Activated CD4-positive, alpha-beta memory T cell treated with anti-CD3 and anti-CD28 coated beads, Interleukin-2, amount 10 ng/mL, durations not matched to agents 7 days and 5 days (primary cell): Measurements from ENCODE around the gene SLC27A2. TPM values are rescaled to one million over a fixed set of nuclear protein-coding genes. Genes with fewer than 3 reads are reported as not detected.

Experiments used
- CTCF ChIA-PET: fragments of 350-600 bp; sonication (Branson Sonifier 250); formaldehyde crosslinking; loops from one replicate; lab custom pipeline; 2021; ENCODE audit warnings: antibody characterized with exemption, inconsistent platforms; lab: Charles Lee
- POLR2A ChIA-PET: fragments of 350-600 bp; sonication (Branson Sonifier 250); formaldehyde crosslinking; loops from one replicate; lab custom pipeline; 2021; ENCODE audit warnings: antibody characterized with exemption; lab: Charles Lee
- DNase-seq: peaks from one replicate; pipeline ENCODE4 v3.0.0-alpha.2; 2020
- H3K27ac Mint-ChIP-seq: one replicate; pipeline ENCODE4 v1.8.0; 2021; ENCODE audit warnings: mild to moderate bottlenecking, mixed read lengths
- H3K27me3 Mint-ChIP-seq: one replicate; pipeline ENCODE4 v1.8.0; 2021; ENCODE audit warnings: mixed read lengths
- H3K36me3 Mint-ChIP-seq: one replicate; pipeline ENCODE4 v1.8.0; 2021; ENCODE audit warnings: low read depth, mixed read lengths
- H3K4me1 Mint-ChIP-seq: one replicate; pipeline ENCODE4 v1.8.0; 2021; ENCODE audit warnings: mixed read lengths
- H3K4me3 Mint-ChIP-seq: one replicate; pipeline ENCODE4 v1.8.0; 2021; ENCODE audit warnings: mild to moderate bottlenecking, mixed read lengths
- H3K9me3 Mint-ChIP-seq: one replicate; pipeline ENCODE4 v1.8.0; 2021; ENCODE audit warnings: mixed read lengths
- total RNA-seq, 2 experiments: library from RNA; stranded (reverse); gene quantifications; one replicate each; pipeline ENCODE4 v1.2.3, GENCODE V29; 2021

Gene SLC27A2
- total RNA-seq, 2 experiments from 2014 or later, result 29.5 to 30.3 TPM

DNA sequence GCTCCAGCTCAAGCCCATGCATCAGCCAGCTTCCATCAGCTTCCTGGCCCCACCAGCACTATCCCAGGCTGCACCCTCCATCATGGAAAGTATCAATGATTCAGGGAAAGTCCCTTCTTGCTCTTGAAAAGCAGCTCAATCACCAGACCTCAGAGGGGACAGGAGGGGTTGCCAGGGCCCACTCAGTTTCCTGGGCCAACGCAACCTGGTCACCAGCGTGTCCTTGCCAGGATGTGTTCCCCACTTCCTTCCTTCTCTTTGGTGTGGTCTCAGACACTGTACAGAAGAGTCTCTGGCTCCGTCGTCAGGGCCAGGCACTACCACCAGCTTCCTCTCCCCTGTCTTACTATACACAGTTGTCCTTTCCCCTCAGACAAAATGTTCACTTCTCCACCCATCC is 80.5 kb downstream of the SLC27A2 start:
- CTCF ChIA-PET, result interaction anchor here (1.0 to 1.3 kb wide), 3 partner anchors 11 to 53 kb away, joined by 3 read pairs; no protein-coding TSS in a partner anchor
- H3K4me1 Mint-ChIP-seq, result peaks cover 65% of the 10 kb centered on the region
- no peak overlapping the region for H3K4me3 Mint-ChIP-seq
- POLR2A ChIA-PET, result interaction anchor here (0.6 to 5.6 kb wide), 6 partner anchors 13 to 645 kb away, joined by 3 to 80 read pairs (median 26); partner anchors contain the start of genes GABPB1 and SLC27A2
- peaks cover 5% of the 10 kb centered on the region for H3K36me3 Mint-ChIP-seq
- DNase-seq, result peak; percentile 76
- peaks cover 4% of the 10 kb centered on the region for H3K9me3 Mint-ChIP-seq
- H3K27me3 Mint-ChIP-seq, result no peaks in the 10 kb centered on the region
- H3K27ac Mint-ChIP-seq, result peak overlapping the region; percentile 90

DNA sequence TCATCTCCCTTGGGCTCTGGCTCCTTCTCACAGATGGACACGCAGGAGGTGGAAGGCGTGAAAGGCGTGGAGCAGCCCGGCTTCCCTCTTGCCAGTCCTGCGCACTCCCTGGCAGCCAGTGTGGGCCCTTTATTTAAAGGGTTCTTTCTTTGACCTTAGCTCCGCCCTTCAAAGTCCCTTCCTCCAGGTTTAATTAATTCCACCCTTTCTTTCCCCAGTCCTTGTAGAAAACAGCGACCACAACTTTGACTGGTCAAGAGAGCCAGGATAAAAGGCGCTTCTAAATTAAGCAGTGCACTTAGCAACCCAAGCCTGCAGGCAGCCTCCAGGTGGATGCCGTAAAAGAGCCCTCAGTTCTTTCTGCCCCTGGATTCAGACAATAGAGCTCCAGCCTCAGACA is 83.6 kb downstream of the SLC27A2 start, which contains the start of gene HDC:
Gene HDC, minus strand, starts transcription at position 107 of the 400 bp plus-strand sequence. Its CDS starts 103 bp downstream, at position 4.
- ChIA-PET POLR2A (no interaction called here), CTCF (interaction anchor here (0.5 kb wide), 1 partner anchor 315 kb away, joined by 3 read pairs; no protein-coding TSS in a partner anchor)
- no peak within 1 kb of the TSS for H3K27ac Mint-ChIP-seq
- no peaks in the 10 kb centered on the region for H3K27me3 Mint-ChIP-seq
- no peak for DNase-seq
- peaks cover 5% of the 10 kb centered on the region for H3K36me3 Mint-ChIP-seq
- peaks cover 4% of the 10 kb centered on the region for H3K9me3 Mint-ChIP-seq
- H3K4me3 Mint-ChIP-seq, result no peak within 1 kb of the TSS
- peaks cover 37% of the 10 kb centered on the region for H3K4me1 Mint-ChIP-seq

DNA sequence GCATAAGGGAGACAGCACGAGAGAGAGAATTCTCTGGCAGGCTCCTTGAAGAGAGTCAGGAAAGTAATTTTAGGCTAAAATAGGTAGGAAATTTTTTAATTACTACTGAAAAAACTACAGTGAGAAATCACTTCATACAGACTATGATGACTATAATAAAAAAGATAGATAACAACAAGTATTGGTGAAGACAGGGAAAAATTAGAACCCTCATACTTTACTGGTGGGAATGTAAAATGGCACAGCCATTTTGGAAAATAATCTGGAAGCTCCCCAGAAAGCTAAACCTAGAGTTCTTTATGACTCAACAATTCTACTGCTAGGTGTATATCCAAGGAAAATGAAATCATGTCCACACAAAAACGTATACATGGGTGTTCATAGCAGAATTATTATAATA is 85.6 kb downstream of the SLC27A2 start:
- H3K36me3 Mint-ChIP-seq, result peaks cover 5% of the 10 kb centered on the region
- H3K27ac Mint-ChIP-seq, result no peak overlapping the region
- ChIA-PET POLR2A (no interaction called here), CTCF (no interaction called here)
- no peak for DNase-seq
- peaks cover 18% of the 10 kb centered on the region for H3K4me1 Mint-ChIP-seq
- H3K4me3 Mint-ChIP-seq, result no peak overlapping the region
- H3K27me3 Mint-ChIP-seq, result no peaks in the 10 kb centered on the region
- H3K9me3 Mint-ChIP-seq, result peaks cover 4% of the 10 kb centered on the region

DNA sequence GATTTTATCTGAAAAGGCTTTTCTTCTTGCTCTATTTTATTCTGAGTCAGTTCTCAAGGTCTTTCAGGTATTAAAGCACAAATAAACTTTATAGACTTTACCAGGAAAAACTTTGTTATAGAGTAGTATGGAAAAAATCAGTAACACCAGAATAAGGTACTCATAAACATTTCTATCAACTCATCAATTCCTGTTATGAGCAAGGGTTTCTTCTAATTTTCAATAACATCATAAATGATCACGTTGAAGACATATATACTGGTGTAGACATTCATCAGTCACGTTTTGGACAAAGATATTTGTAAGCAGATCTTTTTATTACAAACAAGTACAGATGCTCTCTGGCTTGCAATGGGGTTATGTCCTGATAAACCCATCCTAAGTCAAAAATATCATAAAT is 93.1 kb downstream of the SLC27A2 start:
- Mint-ChIP-seq H3K36me3 (peaks cover 25% of the 10 kb centered on the region), H3K9me3 (no peaks in the 10 kb centered on the region), H3K27ac (no peak overlapping the region), H3K27me3 (no peaks in the 10 kb centered on the region), H3K4me3 (no peak overlapping the region), H3K4me1 (peaks cover 2% of the 10 kb centered on the region)
- DNase-seq, result no peak
- ChIA-PET CTCF (no interaction called here), POLR2A (no interaction called here)

DNA sequence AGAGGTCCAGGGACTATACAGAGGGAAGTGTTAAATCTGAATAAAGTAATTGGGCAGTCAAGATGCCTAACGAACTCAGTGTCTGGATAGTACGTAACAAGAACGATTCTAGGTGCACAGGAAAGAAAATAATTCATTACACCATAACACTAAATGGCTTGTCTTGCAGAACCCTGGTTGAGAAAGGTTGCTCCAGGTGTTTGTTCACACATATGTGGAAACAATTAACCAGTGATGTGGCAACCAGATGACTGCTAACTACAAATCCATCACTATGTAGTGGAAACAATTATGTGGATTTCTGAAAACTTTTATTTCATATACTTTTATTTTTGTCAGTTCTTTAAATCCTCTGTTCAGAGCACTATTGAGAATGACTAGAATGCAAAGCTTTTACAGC is 93.9 kb downstream of the SLC27A2 start:
- no peak for DNase-seq
- Mint-ChIP-seq H3K4me3 (no peak overlapping the region), H3K4me1 (peaks cover 2% of the 10 kb centered on the region), H3K27me3 (no peaks in the 10 kb centered on the region), H3K36me3 (peaks cover 31% of the 10 kb centered on the region), H3K27ac (no peak overlapping the region), H3K9me3 (no peaks in the 10 kb centered on the region)
- ChIA-PET POLR2A (interaction anchor here (1.1 kb wide), 1 partner anchor 16 kb away, joined by 4 read pairs; no protein-coding TSS in a partner anchor), CTCF (no interaction called here)

DNA sequence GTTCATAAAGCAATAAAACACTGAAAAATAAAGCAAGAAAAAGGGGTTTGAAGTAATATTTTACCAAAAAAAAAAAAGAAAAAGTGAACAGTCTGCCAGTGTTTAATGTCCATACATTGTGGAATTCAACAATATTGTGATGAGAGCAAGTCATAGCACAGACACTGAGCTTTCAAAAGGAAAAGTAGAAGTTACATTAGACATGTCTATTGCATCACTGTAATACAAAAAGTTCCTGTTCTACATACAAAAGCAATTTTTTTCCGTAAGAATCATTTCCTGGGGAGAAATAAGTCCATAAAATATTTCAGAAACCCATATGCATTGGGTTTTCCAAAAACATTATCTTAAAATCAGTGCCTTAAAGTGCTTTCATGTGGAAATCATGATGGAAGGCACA is 95.4 kb downstream of the SLC27A2 start:
- no peak overlapping the region for H3K27ac Mint-ChIP-seq
- H3K4me1 Mint-ChIP-seq, result peaks cover 2% of the 10 kb centered on the region
- no peaks in the 10 kb centered on the region for H3K27me3 Mint-ChIP-seq
- DNase-seq, result no peak
- no peak overlapping the region for H3K4me3 Mint-ChIP-seq
- POLR2A ChIA-PET, result no interaction called here
- CTCF ChIA-PET, result interaction anchor here (1.6 kb wide), 1 partner anchor 17 kb away, joined by 3 read pairs; no protein-coding TSS in a partner anchor
- peaks cover 31% of the 10 kb centered on the region for H3K36me3 Mint-ChIP-seq
- H3K9me3 Mint-ChIP-seq, result no peaks in the 10 kb centered on the region

DNA sequence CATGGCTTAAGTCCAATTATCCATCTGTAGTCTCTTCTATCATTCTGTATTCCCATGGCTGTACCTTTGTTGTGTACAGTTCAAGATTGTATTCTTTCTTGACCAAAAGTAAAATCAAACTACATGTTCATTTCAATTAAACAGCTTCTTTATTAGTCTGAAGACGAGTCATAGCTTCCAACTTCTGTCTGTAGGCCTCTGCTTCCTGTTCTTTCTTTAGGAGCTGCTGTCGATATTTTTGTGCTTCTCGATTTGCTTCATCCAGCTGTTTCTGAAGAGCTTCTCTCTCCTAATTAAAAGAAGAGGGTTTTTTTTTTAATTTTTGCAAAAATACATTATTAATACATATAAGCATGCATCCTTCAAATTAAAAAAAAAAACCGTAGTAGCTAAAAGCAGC is 96.5 kb downstream of the SLC27A2 start:
- Mint-ChIP-seq H3K36me3 (peaks cover 31% of the 10 kb centered on the region), H3K4me3 (no peak overlapping the region), H3K27ac (no peak overlapping the region), H3K4me1 (peaks cover 2% of the 10 kb centered on the region), H3K27me3 (no peaks in the 10 kb centered on the region), H3K9me3 (no peaks in the 10 kb centered on the region)
- ChIA-PET POLR2A (interaction anchor here (0.7 to 1.6 kb wide), 3 partner anchors 10 to 84 kb away, joined by 3 to 6 read pairs (median 5); no protein-coding TSS in a partner anchor), CTCF (interaction anchor here (1.6 kb wide), 1 partner anchor 18 kb away, joined by 3 read pairs; no protein-coding TSS in a partner anchor)
- no peak for DNase-seq

DNA sequence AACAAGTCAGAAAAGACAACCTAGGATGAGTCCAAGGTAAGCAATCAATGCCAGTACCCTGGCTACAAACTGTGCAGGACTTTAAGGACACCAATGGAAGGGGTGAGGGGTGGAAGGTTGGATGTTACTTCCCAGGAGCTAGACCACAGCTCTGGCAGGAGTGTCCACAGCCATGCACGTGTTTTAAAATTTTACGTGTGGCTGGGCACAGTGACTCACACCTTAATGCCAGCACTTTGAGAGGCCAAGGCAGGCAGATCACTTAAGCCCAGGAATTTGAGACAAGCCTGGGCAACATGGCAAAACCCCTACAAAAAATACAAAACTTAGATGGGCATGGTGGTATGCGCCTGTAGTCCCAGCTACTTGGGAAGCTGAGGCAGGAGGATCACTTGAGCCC is 98.3 kb downstream of the SLC27A2 start:
- ChIA-PET POLR2A (no interaction called here), CTCF (interaction anchor here (0.6 kb wide), 1 partner anchor 277 kb away, joined by 3 read pairs; no protein-coding TSS in a partner anchor)
- Mint-ChIP-seq H3K4me3 (no peak overlapping the region), H3K4me1 (peaks cover 2% of the 10 kb centered on the region), H3K27me3 (no peaks in the 10 kb centered on the region), H3K9me3 (no peaks in the 10 kb centered on the region), H3K36me3 (peaks cover 41% of the 10 kb centered on the region), H3K27ac (no peak overlapping the region)
- no peak for DNase-seq

DNA sequence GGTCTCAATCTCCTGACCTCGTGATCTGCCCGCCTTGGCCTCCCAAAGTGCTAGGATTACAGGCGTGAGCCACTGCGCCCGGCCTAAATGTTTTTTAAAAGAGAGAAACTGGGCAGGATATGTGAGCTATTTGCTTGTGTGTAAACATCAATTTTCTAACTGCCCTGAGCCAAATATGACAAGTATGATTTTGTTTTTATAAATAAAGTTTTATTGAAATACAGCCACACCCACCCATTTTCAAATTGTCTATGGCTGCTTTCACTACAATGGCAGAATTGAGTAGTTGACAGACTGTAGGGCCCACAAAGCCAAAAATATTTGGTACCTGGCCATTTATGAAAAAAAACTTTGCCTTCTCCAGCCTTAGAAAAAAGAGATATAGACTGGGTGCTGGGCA is 99.4 kb downstream of the SLC27A2 start:
- Mint-ChIP-seq H3K36me3 (peaks cover 43% of the 10 kb centered on the region), H3K27ac (no peak overlapping the region), H3K4me3 (no peak overlapping the region), H3K27me3 (no peaks in the 10 kb centered on the region), H3K4me1 (peaks cover 2% of the 10 kb centered on the region), H3K9me3 (no peaks in the 10 kb centered on the region)
- ChIA-PET POLR2A (no interaction called here), CTCF (interaction anchor here (0.5 kb wide), 1 partner anchor 22 kb away, joined by 3 read pairs; no protein-coding TSS in a partner anchor)
- no peak for DNase-seq

Other genes with a start within 250 kb of the SLC27A2 start
- gene ATP8B4, start 63.0 kb upstream of the SLC27A2 start, total RNA-seq, result 10 to 100 TPM; 19.9 to 20.7 TPM
- under 1 TPM in 1 of 2 experiments, not detected in 1; 0.08 TPM for gene HDC, start 83.5 kb downstream of the SLC27A2 start, total RNA-seq
- 10 to 100 TPM; 37.5 to 38.1 TPM for gene GABPB1, start 173.0 kb downstream of the SLC27A2 start, total RNA-seq
- 10 to 100 TPM; 59.4 to 59.9 TPM for gene USP8, start 242.2 kb downstream of the SLC27A2 start, total RNA-seq